GM18873 (cell line): ENCODE measurements around the gene BHLHE41.
A peak's percentile ranks its signal among the peaks of the same experiment; 100 is the strongest.

Experiments used
- ATAC-seq: cut with Tn5 transposase; IDR thresholded peaks from one replicate; pipeline ENCODE4 v1.9.1; 2021; ENCODE audit warnings: mild to moderate bottlenecking, moderate library complexity, moderate number of reproducible peaks; ENCODE audit not compliant: unreplicated experiment, low FRiP score

Gene BHLHE41

DNA sequence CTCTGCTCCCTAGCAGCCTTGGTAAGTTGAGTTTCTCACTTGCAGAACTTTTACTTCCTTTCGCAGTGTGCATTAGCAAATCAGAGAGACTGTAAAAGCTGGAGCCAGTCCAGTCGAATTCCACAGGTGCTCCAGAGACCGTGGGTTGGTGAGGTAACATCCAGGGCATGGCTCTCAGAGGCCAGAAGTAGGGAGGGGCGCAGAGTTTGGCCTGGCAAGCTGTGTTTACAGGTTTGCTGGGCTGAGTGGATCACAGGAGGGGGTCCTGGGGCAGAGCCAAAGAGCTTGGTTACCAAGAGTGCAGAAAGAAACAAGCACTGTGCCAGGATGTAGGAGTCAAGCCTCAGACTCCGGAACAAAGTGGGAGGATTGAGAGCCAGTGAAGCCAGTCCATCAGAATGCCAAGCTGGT lies 10.2 kb upstream of the BHLHE41 start:
- no peak for ATAC-seq

DNA sequence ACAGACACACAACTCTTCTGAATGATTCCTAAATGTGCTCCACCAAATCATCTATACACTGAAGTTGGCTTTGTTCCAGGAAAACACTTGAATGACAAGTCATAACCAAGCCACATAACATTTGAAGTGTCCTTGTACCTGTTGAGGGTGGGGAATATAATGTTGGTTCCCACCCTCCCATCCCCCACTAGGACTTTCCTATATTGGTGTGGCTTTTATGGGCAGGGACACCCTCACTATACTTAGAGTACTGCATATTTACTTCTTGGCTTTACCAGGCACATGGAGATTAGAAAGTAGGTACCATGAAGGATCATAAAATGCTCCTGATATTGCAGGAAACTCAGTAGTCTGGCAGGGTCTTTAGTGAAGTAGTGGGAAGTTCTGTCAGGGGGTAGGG lies 9.7 kb upstream of the BHLHE41 start:
- ATAC-seq = no peak

DNA sequence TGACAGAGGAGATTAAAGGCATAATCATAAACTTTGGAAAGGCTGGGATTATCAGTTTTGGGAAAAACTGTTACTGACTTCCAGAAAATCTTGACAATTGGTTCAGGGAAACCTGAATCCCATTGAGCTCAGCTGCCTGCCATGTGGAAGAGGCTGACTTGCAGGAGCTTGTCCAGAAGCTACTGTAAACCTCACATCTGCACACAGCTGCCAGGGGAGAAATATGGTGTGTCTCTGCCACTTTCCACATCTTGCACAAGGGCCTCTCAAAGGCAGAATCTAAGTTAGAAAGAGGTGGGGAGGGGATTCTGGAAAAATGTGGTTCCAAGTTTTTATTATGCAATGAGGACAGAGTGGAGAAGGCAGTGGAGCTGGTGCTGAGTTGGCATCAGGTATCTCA lies 8.7 kb upstream of the BHLHE41 start:
- ATAC-seq = no peak

GRCh38 chr12:26132866-26133265 lies 8.0 kb upstream of the BHLHE41 start:
- no peak for ATAC-seq

- ATAC-seq = no peak
Measured at GRCh38 chr12:26131936-26132335, 7.1 kb upstream of the BHLHE41 start.

GRCh38 chr12:26130728-26131127 lies 5.9 kb upstream of the BHLHE41 start:
- no peak for ATAC-seq

DNA sequence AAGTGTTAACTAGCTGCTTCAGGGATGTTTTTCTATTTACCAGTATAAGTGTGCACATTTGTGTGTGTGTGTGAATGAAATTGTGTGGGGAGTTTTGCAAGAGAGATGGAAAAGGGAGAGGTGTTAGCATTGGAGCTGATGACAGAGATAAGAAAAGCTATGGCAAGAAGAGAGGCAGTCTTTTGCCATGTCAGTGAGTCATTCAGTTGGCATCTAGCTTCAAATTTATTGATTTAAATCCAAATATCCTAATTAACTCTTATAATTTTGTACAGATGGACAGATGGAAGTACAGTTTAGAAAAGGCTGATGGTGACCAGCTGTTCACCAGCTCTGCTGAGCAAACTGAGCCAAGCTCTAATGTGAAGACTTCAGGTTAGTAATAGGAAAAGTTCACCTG lies 3.3 kb upstream of the BHLHE41 start:
- ATAC-seq = no peak

DNA sequence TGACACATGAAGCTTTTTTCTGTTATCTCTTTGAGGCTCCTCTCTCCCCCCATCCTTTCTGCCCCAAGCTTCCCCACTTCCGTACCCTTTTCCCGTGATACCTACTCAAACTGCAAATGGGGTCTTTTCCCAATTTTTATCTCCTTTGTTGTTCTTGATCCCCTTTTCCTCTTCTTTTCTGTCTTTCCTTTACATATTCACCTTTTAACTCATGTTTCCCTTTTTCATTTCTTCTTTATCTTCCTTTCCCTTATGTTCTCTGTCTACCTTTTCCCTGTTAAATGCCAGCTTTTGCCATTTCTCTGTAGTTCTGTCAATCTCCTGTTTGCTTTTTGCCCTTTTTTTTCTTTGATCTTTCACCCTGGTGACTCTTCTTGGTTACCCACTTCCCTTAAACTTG lies 2.6 kb upstream of the BHLHE41 start:
- no peak for ATAC-seq

GRCh38 chr12:26126340-26127284 lies 1.8 kb upstream of the BHLHE41 start:
- ATAC-seq = peak; percentile 23

DNA sequence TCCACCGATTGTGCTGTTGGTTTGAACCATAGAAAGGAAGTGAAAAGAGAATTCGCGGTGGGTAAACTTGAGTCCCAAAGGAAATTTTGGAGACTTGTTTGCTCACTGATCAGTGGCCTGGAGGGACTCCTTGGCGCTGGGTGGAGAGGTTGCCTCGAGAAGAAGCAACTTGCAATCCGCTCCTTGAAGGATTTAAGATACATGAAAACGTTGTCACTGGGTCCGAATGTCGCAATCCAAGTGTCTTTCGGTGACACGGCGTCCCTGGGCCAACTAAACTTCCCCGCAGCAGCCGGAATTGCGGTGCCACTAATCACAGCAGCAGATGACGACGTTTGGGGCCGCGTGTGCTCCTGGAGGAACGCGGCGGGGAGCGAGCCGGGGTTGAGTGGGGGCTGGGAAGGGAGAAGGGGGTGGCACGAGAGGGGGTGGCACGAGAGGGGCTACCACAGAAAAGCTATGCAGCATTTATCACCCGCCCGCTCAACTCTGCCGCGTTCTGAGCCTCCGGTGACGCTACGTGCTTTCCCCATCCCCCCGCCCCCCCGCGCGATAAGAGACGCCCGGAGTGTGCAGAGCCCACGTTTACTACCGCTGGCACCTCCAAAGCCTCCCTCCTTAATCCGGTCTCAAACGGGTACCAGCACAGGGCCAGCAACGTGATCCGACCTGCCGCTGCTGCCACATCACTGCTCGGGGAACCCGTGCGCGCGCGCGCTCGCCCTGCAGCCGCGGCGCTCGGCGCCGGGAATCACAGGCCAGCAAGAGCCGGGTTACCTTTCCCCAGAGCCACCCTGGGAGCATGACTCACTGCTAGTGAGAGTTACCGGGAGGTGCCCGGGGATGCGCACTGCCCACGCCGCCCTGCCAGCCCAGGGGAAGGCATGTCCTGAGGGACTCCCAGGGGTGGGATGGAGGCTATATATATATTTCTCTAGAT lies 833 bp upstream of the BHLHE41 start:
- peak; percentile 33 for ATAC-seq

DNA sequence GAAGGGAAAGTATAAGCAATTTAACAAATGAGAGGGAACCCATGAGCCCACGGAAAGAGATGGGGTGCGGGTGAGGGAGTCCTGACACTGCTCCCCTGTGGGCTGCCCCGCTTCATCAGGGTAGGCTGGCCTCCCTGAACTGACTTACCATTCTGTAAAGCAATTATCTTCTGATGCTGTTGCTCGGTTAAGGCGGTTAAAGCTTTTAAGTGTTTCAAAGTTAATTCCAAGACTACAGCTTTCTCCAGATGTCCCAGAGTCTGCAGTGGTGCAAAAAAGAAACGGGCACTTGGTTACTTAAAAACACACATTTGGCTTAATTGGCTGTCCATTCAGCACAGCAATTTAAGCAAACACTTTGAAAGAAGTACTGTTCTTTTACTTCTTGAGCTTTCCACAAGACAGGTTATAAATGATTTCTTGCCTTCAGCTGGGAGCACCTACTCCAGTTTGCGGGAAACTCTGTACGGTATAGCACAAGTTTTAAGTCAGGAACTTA lies 1.3 kb downstream of the BHLHE41 start:
- no peak for ATAC-seq

GRCh38 chr12:26122681-26123481 lies 2.0 kb downstream of the BHLHE41 start:
- no peak for ATAC-seq

DNA sequence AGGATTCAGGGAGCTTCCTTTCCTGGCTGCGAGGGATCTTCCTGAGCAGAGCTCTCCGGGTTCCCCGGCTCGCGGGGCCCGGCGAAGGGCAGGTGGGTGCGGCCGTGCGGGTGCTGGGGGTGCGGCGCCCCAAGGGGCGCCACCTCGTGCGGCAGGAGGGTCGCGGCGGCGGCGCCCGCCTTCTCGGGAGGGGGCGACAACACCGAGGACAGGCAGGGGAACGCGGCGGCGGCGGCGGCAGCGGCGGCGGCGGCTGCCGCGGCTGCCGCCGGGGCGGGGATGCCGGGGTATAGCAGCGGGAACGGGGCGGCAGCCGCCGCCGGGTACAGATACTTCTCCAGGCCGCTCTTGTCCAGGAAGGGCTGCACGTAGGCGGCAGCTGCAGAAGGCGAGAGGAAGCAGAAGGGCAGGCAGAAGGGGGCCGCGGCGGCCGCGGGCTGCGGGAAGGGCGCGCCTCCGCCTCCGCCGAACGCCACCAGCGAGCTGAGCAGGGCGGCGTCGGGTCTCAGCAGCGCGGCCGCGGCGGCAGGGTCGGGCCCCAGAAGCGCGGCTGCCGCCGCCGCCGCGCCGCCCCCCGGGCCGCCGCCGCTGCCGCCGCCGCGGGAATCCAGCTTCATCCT lies 2.7 kb downstream of the BHLHE41 start:
- no peak for ATAC-seq

GRCh38 chr12:26121323-26122060 lies 3.3 kb downstream of the BHLHE41 start:
- ATAC-seq = no peak

DNA sequence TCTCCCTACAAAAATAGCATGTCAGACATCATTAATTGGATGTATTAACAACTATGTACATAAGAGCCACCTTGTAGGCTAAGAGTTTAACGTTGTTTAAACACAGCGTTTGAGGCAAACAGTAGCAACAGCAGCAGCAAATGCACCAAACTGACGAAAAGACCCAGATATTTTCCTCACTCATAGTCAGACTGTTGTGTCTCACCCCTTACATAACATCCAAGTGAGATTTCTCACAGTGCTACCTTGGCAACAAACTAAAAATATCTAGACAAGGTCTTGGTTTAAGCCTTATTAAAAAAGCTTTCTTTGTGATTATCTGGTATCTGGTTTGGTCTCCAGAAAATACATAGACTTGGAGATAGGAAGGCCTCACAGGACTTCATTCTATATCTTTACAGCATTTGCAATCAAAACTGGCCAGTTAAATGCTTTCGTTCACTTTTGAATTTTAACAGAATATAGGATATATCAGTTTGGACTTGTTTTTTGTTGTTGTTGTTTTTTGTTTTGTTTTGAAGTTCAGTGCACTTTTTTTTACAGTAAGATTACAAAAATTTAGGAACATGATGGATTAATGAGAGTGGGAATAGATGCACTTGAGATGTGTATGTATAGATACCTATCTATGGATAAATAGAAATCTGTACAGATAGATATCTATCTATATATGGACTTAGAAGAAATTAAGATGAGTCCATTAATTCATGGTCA lies 4.1 kb downstream of the BHLHE41 start:
- no peak for ATAC-seq

GRCh38 chr12:26119391-26119989 lies 5.3 kb downstream of the BHLHE41 start:
- ATAC-seq = peak; percentile 38

- ATAC-seq = no peak
Measured at GRCh38 chr12:26118308-26118707, 6.5 kb downstream of the BHLHE41 start.
